Activated CD4-positive, CD25-positive, alpha-beta regulatory T cell treated with anti-CD3 and anti-CD28 coated beads, Interleukin-2, amount 50 U/mL, for 16 hours (primary cell): ENCODE measurements around the gene TMEM45A.
A peak's percentile ranks its signal among the peaks of the same experiment; 100 is the strongest.
"Not testable (repeated sequence)": the region's sequence is repeated elsewhere in the genome, so short reads cannot be mapped to it uniquely, and the experiment has no call there.

Source experiments
- DNase-seq: peaks from one replicate; pipeline ENCODE4 v3.0.0-alpha.2; 2020; ENCODE audit warnings: low read depth, low spot score

The TMEM45A gene

GRCh38 chr3:100492059-100493006 lies at the start of gene TMEM45A:
TMEM45A (plus strand) TSS chr3:100492619; CDS start chr3:100555212, 62,593 bp downstream.
- DNase-seq, result peak; percentile 16

- DNase-seq, result no peak
Measured at GRCh38 chr3:100443690-100444089, 48.7 kb upstream of the TMEM45A start.

GRCh38 chr3:100447067-100447466 lies 45.4 kb upstream of the TMEM45A start:
- DNase-seq, result not testable (repeated sequence)

- no peak for DNase-seq
Measured at GRCh38 chr3:100448079-100448478, 44.3 kb upstream of the TMEM45A start.

GRCh38 chr3:100449214-100449613 lies 43.2 kb upstream of the TMEM45A start:
- DNase-seq, result no peak

GRCh38 chr3:100454677-100455076 lies 37.7 kb upstream of the TMEM45A start:
- no peak for DNase-seq

- DNase-seq, result no peak
Measured at GRCh38 chr3:100455841-100456550, 36.4 kb upstream of the TMEM45A start.

GRCh38 chr3:100456745-100457144 lies 35.7 kb upstream of the TMEM45A start:
- DNase-seq, result no peak

- no peak for DNase-seq
Measured at GRCh38 chr3:100457811-100458210, 34.6 kb upstream of the TMEM45A start.

GRCh38 chr3:100458814-100459213 lies 33.6 kb upstream of the TMEM45A start:
- DNase-seq, result no peak

- no peak for DNase-seq
Measured at GRCh38 chr3:100463002-100463401, 29.4 kb upstream of the TMEM45A start.

GRCh38 chr3:100463646-100464155 lies 28.7 kb upstream of the TMEM45A start:
- no peak for DNase-seq

- no peak for DNase-seq
Measured at GRCh38 chr3:100465892-100466777, 26.3 kb upstream of the TMEM45A start.

- DNase-seq, result no peak
Measured at GRCh38 chr3:100467133-100467532, 25.3 kb upstream of the TMEM45A start.

- no peak for DNase-seq
Measured at GRCh38 chr3:100468676-100469075, 23.7 kb upstream of the TMEM45A start.

- no peak for DNase-seq
Measured at GRCh38 chr3:100470951-100471350, 21.5 kb upstream of the TMEM45A start.

- no peak for DNase-seq
Measured at GRCh38 chr3:100471444-100471843, 21.0 kb upstream of the TMEM45A start.

GRCh38 chr3:100477851-100478360 lies 14.5 kb upstream of the TMEM45A start:
- DNase-seq, result not testable (repeated sequence)

GRCh38 chr3:100478521-100478920 lies 13.9 kb upstream of the TMEM45A start:
- DNase-seq, result not testable (repeated sequence)

GRCh38 chr3:100480081-100480480 lies 12.3 kb upstream of the TMEM45A start:
- no peak for DNase-seq

- DNase-seq, result no peak
Measured at GRCh38 chr3:100482176-100482575, 10.2 kb upstream of the TMEM45A start.
